ENCODE results near the gene KAT5.

DNA sequence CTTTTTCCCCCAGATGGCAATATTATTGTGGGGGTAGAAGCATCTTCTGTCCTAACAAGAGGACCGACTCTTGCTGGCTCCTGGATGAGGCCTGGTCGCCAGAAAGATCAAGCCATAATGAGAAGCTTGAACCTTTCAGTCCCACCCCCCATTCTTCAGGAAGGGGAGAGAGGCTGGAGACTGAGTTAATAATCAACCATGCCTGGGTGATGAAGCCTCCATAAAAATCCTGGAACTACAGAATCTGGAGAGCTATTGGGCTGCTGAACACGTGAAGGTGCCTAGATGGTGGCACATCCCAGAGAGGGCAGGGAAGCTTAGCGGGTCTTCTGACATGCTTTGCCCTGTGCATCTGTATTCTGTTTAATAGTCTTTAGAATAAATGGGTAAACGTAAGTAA is 52.4 kb downstream of the KAT5 start:
- TF ChIP-seq, protein P1, sequence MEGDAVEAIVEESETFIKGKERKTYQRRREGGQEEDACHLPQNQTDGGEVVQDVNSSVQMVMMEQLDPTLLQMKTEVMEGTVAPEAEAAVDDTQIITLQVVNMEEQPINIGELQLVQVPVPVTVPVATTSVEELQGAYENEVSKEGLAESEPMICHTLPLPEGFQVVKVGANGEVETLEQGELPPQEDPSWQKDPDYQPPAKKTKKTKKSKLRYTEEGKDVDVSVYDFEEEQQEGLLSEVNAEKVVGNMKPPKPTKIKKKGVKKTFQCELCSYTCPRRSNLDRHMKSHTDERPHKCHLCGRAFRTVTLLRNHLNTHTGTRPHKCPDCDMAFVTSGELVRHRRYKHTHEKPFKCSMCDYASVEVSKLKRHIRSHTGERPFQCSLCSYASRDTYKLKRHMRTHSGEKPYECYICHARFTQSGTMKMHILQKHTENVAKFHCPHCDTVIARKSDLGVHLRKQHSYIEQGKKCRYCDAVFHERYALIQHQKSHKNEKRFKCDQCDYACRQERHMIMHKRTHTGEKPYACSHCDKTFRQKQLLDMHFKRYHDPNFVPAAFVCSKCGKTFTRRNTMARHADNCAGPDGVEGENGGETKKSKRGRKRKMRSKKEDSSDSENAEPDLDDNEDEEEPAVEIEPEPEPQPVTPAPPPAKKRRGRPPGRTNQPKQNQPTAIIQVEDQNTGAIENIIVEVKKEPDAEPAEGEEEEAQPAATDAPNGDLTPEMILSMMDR (IDR thresholded peaks at IDR 0.05): no peak
- TF ChIP-seq POLR2A (IDR thresholded peaks at IDR 0.05): no peak

Data from body of pancreas (tissue), 4 donors.